ENCODE measurements around the gene IDUA.

GRCh38 chr4:1002631-1003251 lies 15.9 kb downstream of the IDUA start:
- TF ChIP-seq CTCF (IDR thresholded peaks at IDR 0.05; ENCODE audit: low read depth, low read length) (no peak), EZH2phosphoT487 (IDR thresholded peaks at IDR 0.05; ENCODE audit: low read depth) (no peak)

All from OCI-LY3 (cell line).